Neural cell (in vitro differentiated cells): ENCODE results near the gene DMGDH. TPM values are rescaled to one million over a fixed set of nuclear protein-coding genes. Genes with fewer than 3 reads are reported as not detected.

Source experiments
- H2AFZ ChIP-seq: fragments of 200-600, 300-800 bp; sonication (generic), shearing (Covaris generic); 2 replicates; pipeline ENCODE4 v1.6.0; 2014; ENCODE audit warnings: low read depth, mild to moderate bottlenecking, antibody characterized with exemption, low read length, moderate library complexity
- H3F3A ChIP-seq: fragments of 200-600 bp; shearing (Covaris generic); 2 replicates; pipeline ENCODE4 v1.6.1; 2016; ENCODE audit warnings: mild to moderate bottlenecking, moderate library complexity, mixed read lengths, antibody characterized with exemption, low read length; ENCODE audit not compliant: insufficient read depth, poor library complexity, severe bottlenecking
- H3K27ac ChIP-seq: fragments of 200-600, 300-800 bp; sonication (generic), shearing (Covaris generic); 2 replicates; pipeline ENCODE4 v1.5.1; 2014; ENCODE audit warnings: mild to moderate bottlenecking, low read length, moderate library complexity
- H3K27me3 ChIP-seq: fragments of 300-800, 200-600 bp; sonication (generic), shearing (Covaris generic); 2 replicates; pipeline ENCODE4 v1.6.0; 2014; ENCODE audit warnings: mild to moderate bottlenecking, low read depth, low read length, moderate library complexity; ENCODE audit not compliant: insufficient read depth
- H3K36me3 ChIP-seq: fragments of 300-800, 200-600 bp; sonication (generic), shearing (Covaris generic); 2 replicates; pipeline ENCODE4 v1.5.1; 2014; ENCODE audit warnings: mild to moderate bottlenecking, antibody characterized with exemption, low read length, moderate library complexity; ENCODE audit not compliant: insufficient read depth
- H3K4me2 ChIP-seq: fragments of 300-800, 200-600 bp; sonication (generic), shearing (Covaris generic); 2 replicates; pipeline ENCODE4 v1.6.0; 2014; ENCODE audit warnings: mild to moderate bottlenecking, low read length
- H3K4me3 ChIP-seq: fragments of 300-800, 200-600 bp; sonication (generic), shearing (Covaris generic); 2 replicates; pipeline ENCODE4 v1.5.1; 2014; ENCODE audit warnings: mild to moderate bottlenecking, low read length, moderate library complexity
- H3K79me2 ChIP-seq: fragments of 200-600 bp; shearing (Covaris generic); replicated peaks from 2 replicates; pipeline ENCODE4 v1.6.0; 2014; ENCODE audit warnings: mild to moderate bottlenecking, low read length, moderate library complexity; ENCODE audit not compliant: insufficient read depth
- H3K9ac ChIP-seq: fragments of 300-800, 200-600 bp; sonication (generic), shearing (Covaris generic); 2 replicates; pipeline ENCODE4 v1.6.1; 2016; ENCODE audit warnings: mild to moderate bottlenecking, low read length, mixed read lengths
- H3K9me2 ChIP-seq: fragments of 200-600 bp; shearing (Covaris generic); 2 replicates; pipeline ENCODE4 v1.6.1; 2016; ENCODE audit warnings: mild to moderate bottlenecking, low read length, mixed read lengths; ENCODE audit not compliant: insufficient read depth
- H3K9me3 ChIP-seq: fragments of 200-600, 300-800 bp; sonication (generic), shearing (Covaris generic); 2 replicates; pipeline ENCODE4 v1.6.1; 2016; ENCODE audit warnings: mild to moderate bottlenecking, mixed run types, low read length, moderate library complexity, mixed read lengths
- H4K20me1 ChIP-seq: fragments of 200-600 bp; shearing (Covaris generic); 2 replicates; pipeline ENCODE4 v1.6.1; 2016; ENCODE audit warnings: mild to moderate bottlenecking, mixed run types; ENCODE audit not compliant: insufficient read depth
- EP300 ChIP-seq: fragments of 450-650 bp; conservative IDR thresholded peaks from 2 replicates; pipeline ENCODE4 v1.6.1; 2014; ENCODE audit warnings: antibody characterized with exemption, mild to moderate bottlenecking, moderate library complexity; ENCODE audit not compliant: poor library complexity, severe bottlenecking
- EZH2 ChIP-seq: fragments of 200-600, 300-800 bp; shearing (Covaris generic), sonication (generic); IDR thresholded peaks from 2 replicates; pipeline ENCODE4 v1.6.1; 2014; ENCODE audit warnings: antibody characterized with exemption, low read length, borderline replicate concordance, mild to moderate bottlenecking; ENCODE audit not compliant: insufficient read depth, poor library complexity, severe bottlenecking
- MXI1 ChIP-seq: fragments of 450-650 bp; conservative IDR thresholded peaks from 2 replicates; pipeline ENCODE4 v1.6.1; 2014; ENCODE audit warnings: antibody characterized with exemption, mild to moderate bottlenecking; ENCODE audit not compliant: poor library complexity, severe bottlenecking
- POLR2AphosphoS5 ChIP-seq: IDR thresholded peaks from 2 replicates; pipeline ENCODE4 v1.6.1; 2012
- RAD21 ChIP-seq: fragments of 450-650 bp; conservative IDR thresholded peaks from 2 replicates; pipeline ENCODE4 v1.6.1; 2014; ENCODE audit warnings: antibody characterized with exemption, mild to moderate bottlenecking, moderate library complexity
- REST ChIP-seq: IDR thresholded peaks from 2 replicates; pipeline ENCODE4 v1.6.1; 2012; ENCODE audit warnings: borderline replicate concordance
- SMC3 ChIP-seq: fragments of 450-650 bp; conservative IDR thresholded peaks from 2 replicates; pipeline ENCODE4 v1.6.1; 2014; ENCODE audit warnings: antibody characterized with exemption, mild to moderate bottlenecking, moderate library complexity; ENCODE audit not compliant: poor library complexity
- TAF1 ChIP-seq: IDR thresholded peaks from 2 replicates; pipeline ENCODE4 v1.6.1; 2012; ENCODE audit warnings: low read depth
- polyA plus RNA-seq: library from polyadenylated mRNA; depleted of rRNA; stranded (reverse); fragments of >200 nt; gene quantifications from 2 replicates; pipeline ENCODE4 v1.2.3, GENCODE V29; 2014
- TF ChIP-seq, protein P1 (sequence below): fragments of 450-650 bp; IDR thresholded peaks from 2 replicates; pipeline ENCODE4 v1.5.1; 2014; ENCODE audit warnings: antibody characterized with exemption, mild to moderate bottlenecking, moderate library complexity; ENCODE audit not compliant: poor library complexity, severe bottlenecking

Gene DMGDH
- polyA plus RNA-seq, 1 donor from 2014 or later: 0.93 TPM

GRCh38 chr5:79075646-79076426, 6.4 kb upstream of the DMGDH start:
- H3K9me3 ChIP-seq: no peaks in the 10 kb centered on the region
- no peaks in the 10 kb centered on the region for H3K36me3 ChIP-seq
- H3K27me3 ChIP-seq: no peaks in the 10 kb centered on the region
- no peaks in the 10 kb centered on the region for H3F3A ChIP-seq
- H3K9ac ChIP-seq: no peak overlapping the region
- no peak overlapping the region for H2AFZ ChIP-seq
- no peaks in the 10 kb centered on the region for H3K79me2 ChIP-seq
- H4K20me1 ChIP-seq: no peaks in the 10 kb centered on the region
- TF ChIP-seq TAF1: no peak
- TF ChIP-seq MXI1: no peak
- TF ChIP-seq, protein P1, sequence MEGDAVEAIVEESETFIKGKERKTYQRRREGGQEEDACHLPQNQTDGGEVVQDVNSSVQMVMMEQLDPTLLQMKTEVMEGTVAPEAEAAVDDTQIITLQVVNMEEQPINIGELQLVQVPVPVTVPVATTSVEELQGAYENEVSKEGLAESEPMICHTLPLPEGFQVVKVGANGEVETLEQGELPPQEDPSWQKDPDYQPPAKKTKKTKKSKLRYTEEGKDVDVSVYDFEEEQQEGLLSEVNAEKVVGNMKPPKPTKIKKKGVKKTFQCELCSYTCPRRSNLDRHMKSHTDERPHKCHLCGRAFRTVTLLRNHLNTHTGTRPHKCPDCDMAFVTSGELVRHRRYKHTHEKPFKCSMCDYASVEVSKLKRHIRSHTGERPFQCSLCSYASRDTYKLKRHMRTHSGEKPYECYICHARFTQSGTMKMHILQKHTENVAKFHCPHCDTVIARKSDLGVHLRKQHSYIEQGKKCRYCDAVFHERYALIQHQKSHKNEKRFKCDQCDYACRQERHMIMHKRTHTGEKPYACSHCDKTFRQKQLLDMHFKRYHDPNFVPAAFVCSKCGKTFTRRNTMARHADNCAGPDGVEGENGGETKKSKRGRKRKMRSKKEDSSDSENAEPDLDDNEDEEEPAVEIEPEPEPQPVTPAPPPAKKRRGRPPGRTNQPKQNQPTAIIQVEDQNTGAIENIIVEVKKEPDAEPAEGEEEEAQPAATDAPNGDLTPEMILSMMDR: no peak
- no peak for TF ChIP-seq POLR2AphosphoS5
- no peak for TF ChIP-seq EP300
- no peaks in the 10 kb centered on the region for H3K9me2 ChIP-seq
- H3K27ac ChIP-seq: no peak overlapping the region
- H3K4me2 ChIP-seq: no peak overlapping the region
- H3K4me3 ChIP-seq: no peak overlapping the region

DNA sequence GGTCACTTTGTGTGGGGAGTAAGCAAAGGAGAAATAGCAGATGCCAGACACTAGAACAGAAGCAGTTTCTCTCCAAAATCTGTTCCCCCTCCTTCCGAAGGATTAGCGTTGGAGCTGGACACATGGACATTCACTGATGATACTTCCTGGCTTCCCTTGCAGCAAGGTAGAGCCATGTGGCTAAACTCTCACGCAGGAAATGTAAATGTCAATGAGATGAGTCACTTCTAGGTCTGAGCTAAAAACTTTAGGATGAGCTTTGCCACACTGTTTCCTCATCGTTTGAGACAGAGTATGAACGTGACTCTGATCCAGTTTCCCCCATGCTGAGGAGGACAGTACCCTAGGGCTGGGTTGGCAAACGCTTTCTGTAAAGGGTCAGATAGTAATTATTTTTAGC, 5.2 kb upstream of the DMGDH start:
- Histone ChIP-seq H3K9me2 (no peaks in the 10 kb centered on the region), H4K20me1 (no peaks in the 10 kb centered on the region), H3K9ac (no peak overlapping the region), H3F3A (no peaks in the 10 kb centered on the region), H3K9me3 (no peaks in the 10 kb centered on the region), H3K79me2 (no peaks in the 10 kb centered on the region), H3K36me3 (no peaks in the 10 kb centered on the region), H3K4me2 (no peak overlapping the region), H3K27ac (no peak overlapping the region), H2AFZ (no peak overlapping the region), H3K27me3 (no peaks in the 10 kb centered on the region), H3K4me3 (no peak overlapping the region)
- TF ChIP-seq MXI1: no peak
- no peak for TF ChIP-seq REST
- TF ChIP-seq RAD21: no peak
- TF ChIP-seq, protein P1: no peak
- no peak for TF ChIP-seq EP300
- no peak for TF ChIP-seq TAF1
- no peak for TF ChIP-seq EZH2
- no peak for TF ChIP-seq POLR2AphosphoS5
- TF ChIP-seq SMC3: no peak
